ENCODE data around the gene PALLD.
"Not testable (repeated sequence)": the region's sequence is repeated elsewhere in the genome, so short reads cannot be mapped to it uniquely, and the experiment has no call there.

The PALLD gene

DNA sequence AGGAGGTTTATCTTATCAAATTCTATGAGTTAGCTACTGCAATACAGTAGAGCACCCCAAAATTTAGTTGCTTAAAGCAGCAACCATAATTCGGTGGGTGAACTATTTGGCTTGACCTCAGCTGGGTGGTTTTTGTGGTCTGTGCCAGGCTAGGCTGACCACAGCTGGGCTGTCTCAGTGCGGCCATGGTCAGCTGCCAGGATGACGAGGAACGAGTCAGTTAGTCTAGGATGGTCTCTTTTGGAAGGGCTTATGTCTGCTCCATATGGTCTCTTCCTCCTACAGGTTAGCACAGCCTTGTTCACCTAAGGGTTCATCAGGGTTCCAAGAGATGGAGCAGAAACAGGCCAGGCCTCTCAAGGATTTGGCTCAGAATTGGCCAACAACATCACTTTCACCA, 210.4 kb downstream of the PALLD start:
- no peak for DNase-seq (ENCODE audit: low spot score)

- no peak for DNase-seq (ENCODE audit: low spot score)
These were observed 211.3 kb downstream of the PALLD start for GRCh38 chr4:168708108-168708507.

GRCh38 chr4:168710353-168710946, 213.6 kb downstream of the PALLD start:
- DNase-seq (ENCODE audit: low spot score): no peak

- no peak for DNase-seq (ENCODE audit: low spot score)
These were observed 214.6 kb downstream of the PALLD start for GRCh38 chr4:168711197-168712140.

DNA sequence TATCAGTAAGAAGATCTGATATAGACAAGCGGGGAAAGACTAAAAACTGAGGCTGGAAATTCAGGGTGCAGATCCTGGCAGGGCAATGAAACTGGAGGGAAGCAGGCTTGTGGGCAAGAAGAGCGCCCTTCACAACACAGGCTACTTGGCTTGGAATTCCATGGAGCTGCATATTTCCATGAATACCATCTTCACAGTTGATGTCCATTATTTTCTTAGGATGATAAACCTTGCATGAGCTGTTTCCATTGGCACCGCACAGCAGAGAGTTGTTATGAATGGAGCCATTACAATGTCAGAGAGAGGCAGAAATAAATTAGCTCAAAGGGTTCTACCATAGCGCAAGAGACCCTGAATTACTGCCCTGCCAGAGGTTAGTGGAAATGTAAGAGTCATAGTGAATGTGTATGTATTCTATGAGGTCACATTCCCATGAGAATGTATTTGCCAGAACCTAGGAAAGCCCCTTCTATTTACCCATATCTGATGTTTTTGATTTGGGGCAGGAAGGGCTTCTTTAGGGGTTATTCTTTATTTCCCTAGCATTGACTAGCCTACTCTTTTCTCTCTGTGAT, 215.6 kb downstream of the PALLD start:
- no peak for DNase-seq (ENCODE audit: low spot score)

- DNase-seq (ENCODE audit: low spot score): no peak
These were observed 216.4 kb downstream of the PALLD start for GRCh38 chr4:168713253-168713652.

GRCh38 chr4:168715896-168716295, 219.0 kb downstream of the PALLD start:
- no peak for DNase-seq (ENCODE audit: low spot score)

- no peak for DNase-seq (ENCODE audit: low spot score)
These were observed 219.7 kb downstream of the PALLD start for GRCh38 chr4:168716406-168717129.

GRCh38 chr4:168717847-168718246, 221.0 kb downstream of the PALLD start:
- no peak for DNase-seq (ENCODE audit: low spot score)

GRCh38 chr4:168719725-168720124, 222.9 kb downstream of the PALLD start:
- no peak for DNase-seq (ENCODE audit: low spot score)

DNA sequence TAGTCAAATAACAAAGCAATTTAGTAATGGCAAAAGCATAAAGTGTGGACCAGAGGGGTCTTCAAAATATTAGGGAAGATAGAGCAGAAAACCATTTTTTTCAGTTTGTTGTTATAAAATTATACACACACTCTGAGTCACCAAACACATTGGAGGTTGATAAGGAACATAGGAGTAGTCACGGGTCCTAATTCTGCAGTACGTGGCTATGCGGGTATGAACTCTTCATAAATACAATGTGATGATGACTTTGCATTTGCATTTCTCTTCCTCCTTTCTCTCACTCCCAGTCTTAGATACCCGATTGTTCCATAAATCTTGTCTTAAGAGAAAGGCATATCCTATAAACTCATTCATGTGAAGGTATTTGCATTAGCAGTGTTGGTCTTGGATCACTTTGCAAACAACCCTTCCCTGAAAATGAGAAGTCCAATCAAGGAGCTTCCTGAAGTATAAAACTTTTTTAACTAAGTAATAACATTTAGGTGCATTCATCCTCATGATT, 223.6 kb downstream of the PALLD start:
- DNase-seq (ENCODE audit: low spot score): no peak

DNA sequence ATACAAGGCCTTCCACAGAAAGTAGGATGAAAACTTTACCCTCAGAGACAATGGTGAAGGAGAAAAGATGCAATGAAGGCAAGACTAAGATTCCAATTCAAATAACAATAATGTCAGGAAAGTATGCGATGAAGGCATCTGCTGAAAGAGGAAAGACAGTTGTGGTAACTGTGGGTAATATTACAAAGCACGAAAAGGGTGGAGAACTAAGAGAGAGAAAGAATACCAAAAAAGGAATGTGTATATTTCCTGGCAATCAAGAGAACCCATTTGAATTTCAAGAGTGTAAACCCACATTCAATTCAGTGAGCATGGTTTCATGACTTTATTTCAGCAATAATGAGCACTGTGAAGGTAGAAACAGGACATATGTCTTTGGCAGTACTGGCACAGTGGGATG, 225.5 kb downstream of the PALLD start:
- DNase-seq (ENCODE audit: low spot score): no peak

DNA sequence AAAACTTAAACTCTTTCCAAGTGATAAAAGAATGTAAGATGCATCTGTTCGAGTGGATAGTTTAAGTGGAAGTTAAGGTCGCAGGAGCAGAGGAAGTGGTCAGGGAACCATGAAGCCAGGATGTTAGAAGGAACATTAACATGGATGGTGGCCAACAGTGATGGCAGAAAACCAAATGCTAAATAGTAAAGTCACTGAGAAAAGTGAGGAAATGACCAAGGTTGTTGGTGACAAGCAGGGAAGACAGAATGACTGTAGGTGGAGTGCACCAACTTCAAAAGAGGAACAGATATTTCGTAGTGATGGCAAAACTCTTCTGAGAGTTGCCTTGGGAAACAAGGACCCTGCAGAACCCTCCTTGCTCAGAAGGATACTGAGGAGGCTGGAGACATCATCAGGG, 226.2 kb downstream of the PALLD start:
- no peak for DNase-seq (ENCODE audit: low spot score)

DNA sequence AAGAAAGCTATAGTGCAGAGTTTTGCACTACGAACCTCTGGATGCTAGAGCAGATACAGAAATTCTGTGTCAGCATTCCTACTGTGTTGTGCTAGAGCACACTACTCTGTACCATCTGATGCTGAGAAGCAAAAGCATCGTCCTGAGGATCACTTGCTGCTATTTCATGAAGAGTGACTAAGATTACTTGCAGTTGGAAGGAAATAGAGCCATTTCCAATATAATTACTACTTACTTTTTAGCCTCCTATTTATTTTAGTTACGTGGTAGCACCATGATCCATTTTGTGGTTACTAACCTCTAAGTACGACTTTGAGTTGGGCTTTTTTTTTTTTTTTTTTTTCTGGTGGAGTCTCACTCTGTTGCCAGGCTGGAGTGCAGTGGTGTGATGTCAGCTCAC, 226.7 kb downstream of the PALLD start:
- DNase-seq (ENCODE audit: low spot score): no peak

DNA sequence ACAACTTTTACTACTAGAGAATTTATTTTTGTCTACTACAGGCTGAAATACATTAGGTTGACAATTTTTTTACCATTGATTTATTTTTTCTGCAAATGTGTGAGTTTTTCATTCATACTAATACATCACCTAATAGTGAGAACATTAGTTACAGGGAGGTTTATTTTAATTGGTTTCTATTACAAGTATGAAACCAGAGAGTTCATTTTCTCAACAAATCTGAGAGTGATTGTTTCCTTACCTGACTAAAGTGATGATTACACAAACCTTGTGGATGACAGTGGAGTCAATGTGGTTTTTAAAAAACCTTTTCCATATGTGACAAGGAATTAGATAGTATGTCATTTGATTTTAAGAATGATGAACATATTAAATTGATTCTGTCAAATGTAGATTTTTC, 227.4 kb downstream of the PALLD start:
- DNase-seq (ENCODE audit: low spot score): no peak

DNA sequence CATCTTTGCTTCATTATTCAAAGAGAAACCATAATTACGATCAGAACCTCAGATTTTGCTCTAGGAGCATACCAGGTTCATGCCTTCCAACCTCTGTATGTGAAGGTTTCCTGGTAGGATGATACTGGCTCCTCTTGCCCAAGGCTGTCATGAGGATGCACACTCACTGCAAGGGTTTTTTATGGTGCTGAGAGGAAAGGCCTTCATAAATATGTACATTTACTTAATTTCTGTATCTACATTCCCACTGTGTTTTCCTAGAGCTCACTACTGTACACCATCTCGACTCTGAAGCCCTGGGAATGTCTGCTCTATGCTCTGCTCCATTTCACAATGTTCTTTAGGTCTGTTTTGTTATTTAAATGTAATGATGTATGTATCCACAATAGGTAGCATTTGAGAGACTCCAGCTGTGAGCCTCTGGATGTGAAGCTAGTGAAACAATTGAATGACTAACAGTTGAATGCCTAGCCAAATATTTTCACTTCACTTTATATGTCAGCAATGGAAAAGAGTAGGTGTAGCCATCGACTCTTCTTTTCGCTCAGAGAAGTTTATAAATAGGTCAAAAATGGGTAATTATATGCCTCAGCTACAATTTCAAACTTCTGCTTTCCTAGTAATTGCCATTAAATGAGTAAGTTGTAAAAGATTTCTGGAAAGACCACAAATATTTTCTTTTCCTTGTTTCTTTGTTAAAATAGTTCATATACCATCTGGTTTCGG, 228.0 kb downstream of the PALLD start:
- no peak for DNase-seq (ENCODE audit: low spot score)

- DNase-seq (ENCODE audit: low spot score): no peak
These were observed 229.1 kb downstream of the PALLD start for GRCh38 chr4:168725930-168726329.

DNA sequence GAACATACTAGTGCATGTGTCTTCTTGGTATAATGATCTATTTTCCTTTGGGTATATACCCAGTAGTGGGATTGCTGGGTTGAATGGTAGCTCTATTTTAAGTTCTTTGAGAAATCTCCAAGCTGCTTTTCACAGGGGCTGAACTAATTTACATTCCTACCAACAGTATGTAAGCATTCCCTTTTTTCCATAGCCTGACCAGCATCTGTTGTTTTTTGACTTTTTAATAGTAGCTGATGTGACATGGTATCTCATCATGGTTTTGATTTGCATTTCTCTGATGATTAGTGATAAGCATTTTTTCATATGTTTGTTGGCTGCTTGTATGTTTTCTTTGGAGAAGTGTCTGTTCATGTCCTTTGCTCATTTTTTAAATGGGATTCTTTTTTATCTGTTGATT, 230.3 kb downstream of the PALLD start:
- DNase-seq (ENCODE audit: low spot score): not testable (repeated sequence)

DNA sequence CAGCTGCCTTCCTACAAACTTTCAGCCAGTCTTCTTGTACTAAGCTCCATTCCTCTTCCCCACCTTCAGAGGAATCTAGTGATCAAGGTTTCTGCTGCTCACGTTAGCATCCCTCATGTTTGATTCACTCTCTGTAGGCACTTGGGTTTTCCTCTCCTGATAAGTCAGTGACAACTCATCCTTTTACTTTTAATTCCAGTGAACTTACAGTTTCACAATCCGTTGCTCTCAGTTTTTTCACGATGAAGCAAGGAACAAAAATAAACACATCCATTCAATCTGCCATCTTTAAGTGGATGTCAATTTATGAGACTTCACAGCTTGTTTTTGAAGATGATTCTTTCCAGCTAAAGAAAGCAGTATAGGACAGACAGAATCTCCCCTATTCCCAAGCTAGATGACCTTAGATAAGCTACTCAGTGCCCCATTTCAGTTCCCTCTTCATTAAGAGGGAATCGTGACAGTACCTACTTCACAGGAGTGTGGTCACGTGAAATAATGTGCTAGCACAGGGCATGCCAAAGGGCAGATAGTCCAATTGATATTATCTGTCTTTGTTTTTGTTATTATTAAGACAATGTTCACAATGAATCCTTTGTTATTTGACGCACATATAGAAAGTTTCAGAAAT, 234.3 kb downstream of the PALLD start:
- no peak for DNase-seq (ENCODE audit: low spot score)

- no peak for DNase-seq (ENCODE audit: low spot score)
These were observed 235.0 kb downstream of the PALLD start for GRCh38 chr4:168731706-168732414.

DNA sequence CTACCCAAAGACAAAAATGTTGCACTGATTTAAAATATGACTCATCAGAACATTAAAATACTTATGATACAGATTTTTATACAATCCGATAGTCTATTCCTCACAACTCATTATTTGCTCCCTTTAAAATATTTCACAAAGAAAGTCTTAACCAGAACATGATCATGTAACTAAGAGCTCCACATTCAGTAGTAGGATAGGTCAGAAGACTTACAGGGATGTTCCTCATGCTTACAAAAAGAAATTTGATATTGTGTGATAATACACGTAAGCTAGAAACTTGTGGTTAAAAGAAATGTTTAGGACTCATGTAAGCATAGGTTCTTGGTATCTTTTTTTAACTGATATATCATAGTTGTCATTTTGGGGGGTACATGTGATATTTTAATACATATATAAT, 235.9 kb downstream of the PALLD start:
- no peak for DNase-seq (ENCODE audit: low spot score)
